SHP77 (cell line): Measurements from ENCODE around the gene OXT.
"Not testable (repeated sequence)": the region's sequence is repeated elsewhere in the genome, so short reads cannot be mapped to it uniquely, and the experiment has no call there.

ENCODE experiments used
- DNase-seq, 2 experiments: peaks; one replicate each; lab custom pipeline; 2025; lab: John Stamatoyannopoulos, UW

OXT gene

GRCh38 chr20:3071610-3072529, at the start of gene OXT:
Gene OXT (plus strand): TSS chr20:3071620. CDS start chr20:3071656, 36 bp downstream.
- DNase-seq, result no peak

DNA sequence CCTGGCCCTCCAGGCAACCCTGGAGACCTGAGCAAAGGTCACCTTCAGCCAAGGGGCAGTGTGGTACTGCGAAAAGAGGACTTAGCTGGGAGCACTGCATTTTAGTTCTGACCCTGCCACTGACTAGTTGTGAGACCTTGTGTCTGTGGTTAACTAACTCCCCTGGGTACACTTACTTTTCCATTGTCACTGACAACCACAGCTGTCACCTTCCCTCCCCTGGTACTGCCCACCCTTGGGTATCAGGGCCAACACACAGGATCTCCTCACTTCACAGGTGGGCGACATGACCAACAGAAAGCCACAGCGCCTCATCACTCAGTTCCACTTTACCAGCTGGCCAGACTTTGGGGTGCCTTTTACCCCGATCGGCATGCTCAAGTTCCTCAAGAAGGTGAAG, 49.6 kb upstream of the OXT start:
- DNase-seq, result no peak

GRCh38 chr20:3022559-3023490, 48.6 kb upstream of the OXT start:
- DNase-seq, result not testable (repeated sequence)

DNA sequence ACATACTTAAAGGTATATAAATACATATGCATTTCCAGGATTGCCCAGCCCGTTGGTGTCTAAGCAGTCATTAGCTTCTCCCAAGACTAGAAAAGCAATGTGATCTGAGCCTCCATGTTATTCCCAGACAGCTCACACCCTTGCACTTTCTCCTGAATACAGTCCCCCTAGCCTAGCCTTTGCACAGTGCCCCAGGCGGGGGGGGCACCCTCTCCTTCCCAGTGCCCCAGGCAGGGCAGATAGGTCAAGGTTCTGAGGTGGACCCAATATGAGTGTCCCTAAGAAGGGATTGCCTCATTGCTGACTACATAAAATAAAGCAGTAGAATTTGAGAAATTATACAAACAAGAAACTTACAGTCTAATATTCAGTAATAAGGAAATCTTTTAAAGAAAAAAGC, 43.4 kb upstream of the OXT start:
- no peak for DNase-seq

GRCh38 chr20:3031524-3032147, 39.8 kb upstream of the OXT start:
- DNase-seq, result no peak

DNA sequence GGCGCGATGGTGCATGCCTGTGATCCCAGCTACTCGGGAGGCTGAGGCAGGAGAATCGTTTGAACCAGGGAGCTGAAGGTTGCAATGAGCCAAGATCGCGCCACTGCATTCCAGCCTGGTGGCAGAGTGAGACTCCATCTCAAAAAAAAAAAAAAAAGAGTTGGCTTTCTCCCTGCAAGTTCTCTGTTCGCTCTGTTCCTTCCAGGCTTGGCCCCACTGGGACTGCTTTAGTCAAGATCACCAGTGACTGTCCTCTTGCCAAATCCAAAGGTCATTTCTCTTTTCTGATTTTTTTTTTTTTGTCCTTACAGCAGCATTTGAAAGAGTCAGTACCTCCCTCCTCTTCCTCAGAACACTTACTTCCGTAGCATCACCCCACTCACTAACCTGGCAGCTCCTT, 38.8 kb upstream of the OXT start:
- DNase-seq, result no peak

GRCh38 chr20:3037654-3038053, 33.8 kb upstream of the OXT start:
- DNase-seq, result no peak

GRCh38 chr20:3038454-3038853, 33.0 kb upstream of the OXT start:
- no peak for DNase-seq

- no peak for DNase-seq
Measured at GRCh38 chr20:3039426-3039825, 32.0 kb upstream of the OXT start.

GRCh38 chr20:3040086-3040485, 31.3 kb upstream of the OXT start:
- DNase-seq, result no peak

- DNase-seq, result no peak
Measured at GRCh38 chr20:3041854-3042409, 29.5 kb upstream of the OXT start.

DNA sequence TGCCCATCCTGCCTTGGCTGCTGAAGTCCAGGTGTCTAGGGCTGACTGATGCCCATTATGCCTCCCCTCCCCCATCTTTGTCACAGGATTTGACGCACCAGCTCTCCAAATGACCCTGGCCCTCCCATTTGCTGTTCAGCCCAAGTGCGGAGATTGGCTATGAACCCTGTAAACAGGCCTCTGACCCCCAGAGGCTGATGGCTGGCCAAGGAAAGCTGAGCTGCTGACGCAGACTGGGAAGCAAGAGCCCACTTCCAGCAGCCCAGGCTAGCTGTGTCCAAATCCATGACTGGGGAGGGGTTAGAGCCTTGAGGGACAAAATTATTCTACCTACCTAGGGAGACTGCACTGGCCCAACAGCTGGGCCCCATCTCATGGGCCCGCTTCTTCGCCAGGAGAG, 28.8 kb upstream of the OXT start:
- DNase-seq, result no peak

- no peak for DNase-seq
Measured at GRCh38 chr20:3043322-3043721, 28.1 kb upstream of the OXT start, which contains the start of gene GNRH2. Gene GNRH2 (plus strand): TSS chr20:3043622. CDS start chr20:3044415, 793 bp downstream.

- DNase-seq, result no peak
Measured at GRCh38 chr20:3044336-3044965, 27.0 kb upstream of the OXT start.

DNA sequence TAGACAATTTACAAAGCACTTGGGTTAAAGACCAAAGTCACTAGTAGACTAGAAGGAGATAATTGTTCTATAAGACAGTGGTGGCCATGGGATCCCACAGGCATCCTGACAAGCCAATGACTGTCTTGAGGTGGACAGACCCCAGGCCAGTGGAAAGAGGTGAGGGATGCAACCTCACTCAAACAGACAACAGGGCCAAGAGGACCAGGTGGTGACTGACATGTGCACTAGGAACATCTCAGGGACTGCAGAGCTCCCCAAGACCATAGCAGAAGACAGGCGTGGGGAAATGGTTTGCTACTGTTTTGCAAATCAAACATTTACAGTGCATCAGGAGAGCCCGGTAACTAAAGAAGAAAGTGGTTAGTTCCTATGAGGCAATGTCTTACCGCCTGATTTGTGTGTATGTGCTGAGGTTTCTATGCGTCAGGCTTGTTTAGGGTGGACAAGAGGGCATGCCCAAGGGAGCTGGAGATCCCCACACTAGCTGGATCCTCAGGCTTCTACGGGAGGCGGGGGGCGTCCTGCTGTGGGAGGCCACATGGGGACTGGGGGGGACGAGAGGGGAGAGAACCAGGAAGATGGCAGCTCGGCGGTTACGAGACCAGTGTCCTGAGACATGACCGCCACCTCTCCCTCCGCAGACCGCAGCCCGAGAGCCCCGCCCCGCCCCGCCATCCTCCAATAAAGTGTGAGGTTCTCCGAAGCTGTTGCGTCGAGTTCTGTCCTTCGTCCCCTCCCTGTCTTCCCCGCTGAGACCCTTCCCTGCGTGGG, 26.2 kb upstream of the OXT start:
- peak; percentile 92 to 97 for DNase-seq

DNA sequence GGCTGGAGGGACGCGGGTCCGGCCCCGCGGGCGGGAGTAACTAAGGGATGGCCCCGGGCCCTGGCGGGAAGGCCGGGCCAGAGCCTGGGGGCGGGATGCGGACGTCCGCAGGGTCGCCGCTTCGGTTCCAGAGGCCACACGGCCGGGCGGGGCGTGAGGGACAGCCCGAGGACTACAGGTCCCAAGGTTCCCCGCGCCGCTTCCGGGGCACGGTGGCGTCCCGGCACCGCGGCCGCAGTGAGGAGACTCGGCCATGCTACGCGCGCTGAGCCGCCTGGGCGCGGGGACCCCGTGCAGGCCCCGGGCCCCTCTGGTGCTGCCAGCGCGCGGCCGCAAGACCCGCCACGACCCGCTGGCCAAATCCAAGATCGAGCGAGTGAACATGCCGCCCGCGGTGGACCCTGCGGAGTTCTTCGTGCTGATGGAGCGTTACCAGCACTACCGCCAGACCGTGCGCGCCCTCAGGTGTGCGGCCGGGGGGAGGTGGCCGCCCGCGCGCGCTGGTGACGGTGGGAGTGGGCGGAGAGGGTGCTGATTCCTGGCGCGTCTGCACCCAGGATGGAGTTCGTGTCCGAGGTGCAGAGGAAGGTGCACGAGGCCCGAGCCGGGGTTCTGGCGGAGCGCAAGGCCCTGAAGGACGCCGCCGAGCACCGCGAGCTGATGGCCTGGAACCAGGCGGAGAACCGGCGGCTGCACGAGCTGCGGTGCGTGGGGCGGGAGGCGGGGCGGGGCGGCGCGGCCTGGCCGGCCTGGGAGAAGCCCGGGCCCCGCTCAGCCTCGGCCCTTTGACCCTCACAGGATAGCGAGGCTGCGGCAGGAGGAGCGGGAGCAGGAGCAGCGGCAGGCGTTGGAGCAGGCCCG, 25.4 kb upstream of the OXT start, which contains the start of gene MRPS26:
MRPS26 (plus strand) TSS at position 237 of the 861 bp plus-strand sequence; CDS start at position 254, 17 bp downstream.
- peak; percentile 92 to 97 for DNase-seq

DNA sequence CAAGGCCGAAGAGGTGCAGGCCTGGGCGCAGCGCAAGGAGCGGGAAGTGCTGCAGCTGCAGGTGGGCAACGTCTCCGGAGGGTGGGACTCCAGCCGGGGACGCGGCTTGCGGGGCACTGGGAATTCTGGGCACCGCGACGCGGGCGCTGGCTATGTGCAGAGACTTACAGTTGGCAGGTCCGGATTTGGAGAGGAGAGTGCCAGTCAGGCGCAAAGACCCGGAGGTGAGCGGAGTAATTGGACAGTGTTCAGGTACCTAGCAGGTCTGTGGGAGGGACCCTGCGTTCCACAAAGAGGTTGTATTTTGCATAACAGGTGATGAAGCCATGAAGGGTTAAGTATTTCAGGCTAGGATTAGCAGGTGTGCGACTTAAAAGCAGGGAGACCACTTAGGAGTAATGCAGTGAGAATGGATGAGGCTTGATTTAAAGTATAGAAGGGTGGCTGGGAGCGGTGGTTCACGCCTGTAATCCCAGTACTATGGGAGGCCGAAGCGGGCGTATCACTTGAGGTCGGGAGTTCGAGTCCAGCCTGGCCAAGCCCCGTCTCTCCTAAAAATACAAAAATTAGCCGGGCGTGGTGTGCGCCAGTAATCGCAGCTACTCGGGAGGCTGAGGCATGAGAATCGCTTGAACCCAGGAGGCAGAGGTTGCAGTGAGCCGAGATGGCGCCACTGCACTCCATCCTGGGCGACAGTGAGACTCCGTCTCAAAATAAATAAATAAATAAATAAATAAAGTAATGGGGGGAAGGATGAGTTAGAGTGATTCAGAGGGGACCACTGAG, 24.6 kb upstream of the OXT start:
- peak in 1 of 2 experiments; percentile 31 for DNase-seq
